ENCODE results near the gene PDE1C. TPM values are rescaled to one million over a fixed set of nuclear protein-coding genes. Genes with fewer than 3 reads are reported as not detected.
"Not testable (repeated sequence)": the region's sequence is repeated elsewhere in the genome, so short reads cannot be mapped to it uniquely, and the experiment has no call there.

Gene PDE1C
- total and polyA plus RNA-seq, 12 donors = 0.33 to 9.9 (median 2.9) TPM

- H3K36me3 ChIP-seq (replicated peaks in 1 of 2) = no peaks in the 10 kb centered on the region
- WGBS, 4 donors = 83 to 89% (median 83%) methylated on average over 4 of the region's 4 CpGs
- H3K9me3 ChIP-seq (replicated peaks in 1 of 3) = no peaks in the 10 kb centered on the region
- no peak overlapping the region for H3K4me3 ChIP-seq
- no peaks in the 10 kb centered on the region for H3K27me3 ChIP-seq
- H3K4me1 ChIP-seq (replicated peaks in 1 of 2) = no peaks in the 10 kb centered on the region
- DNase-seq = no peak
- no peak overlapping the region for H3K27ac ChIP-seq
- intact Hi-C loops (cut with DNase I) = no loop called here
- no peak for TF ChIP-seq CTCF (IDR thresholded peaks at IDR 0.05)
- no peak for TF ChIP-seq POLR2A (IDR thresholded peaks at IDR 0.05)
These were observed 219.6 kb downstream of the PDE1C start for GRCh38 chr7:31850601-31851000.

GRCh38 chr7:31850066-31850465 is 220.1 kb downstream of the PDE1C start:
- Histone ChIP-seq H3K9me3 (replicated peaks in 1 of 3) (no peaks in the 10 kb centered on the region), H3K36me3 (replicated peaks in 1 of 2) (no peaks in the 10 kb centered on the region), H3K4me1 (replicated peaks in 1 of 2) (no peaks in the 10 kb centered on the region), H3K27me3 (no peaks in the 10 kb centered on the region), H3K4me3 (no peak overlapping the region), H3K27ac (no peak overlapping the region)
- DNase-seq = no peak
- TF ChIP-seq POLR2A (IDR thresholded peaks at IDR 0.05) = no peak
- TF ChIP-seq CTCF (IDR thresholded peaks at IDR 0.05) = no peak
- intact Hi-C loops (cut with DNase I) = no loop called here
- 69 to 81% (median 75%) methylated on average over 5 of the region's 5 CpGs for WGBS, 4 donors

- H3K9me3 ChIP-seq (replicated peaks in 1 of 3) = no peaks in the 10 kb centered on the region
- intact Hi-C loops (cut with DNase I) = no loop called here
- no peak overlapping the region for H3K4me3 ChIP-seq
- no peaks in the 10 kb centered on the region for H3K4me1 ChIP-seq (replicated peaks in 1 of 2)
- H3K27ac ChIP-seq = no peak overlapping the region
- DNase-seq = no peak
- WGBS, 4 donors = 37 to 51% (median 46%) methylated on average over 4 of the region's 4 CpGs
- TF ChIP-seq POLR2A (IDR thresholded peaks at IDR 0.05) = no peak
- no peak for TF ChIP-seq CTCF (IDR thresholded peaks at IDR 0.05)
- H3K27me3 ChIP-seq = no peaks in the 10 kb centered on the region
- H3K36me3 ChIP-seq (replicated peaks in 1 of 2) = no peaks in the 10 kb centered on the region
These were observed 234.7 kb downstream of the PDE1C start for GRCh38 chr7:31835471-31835870.

DNA sequence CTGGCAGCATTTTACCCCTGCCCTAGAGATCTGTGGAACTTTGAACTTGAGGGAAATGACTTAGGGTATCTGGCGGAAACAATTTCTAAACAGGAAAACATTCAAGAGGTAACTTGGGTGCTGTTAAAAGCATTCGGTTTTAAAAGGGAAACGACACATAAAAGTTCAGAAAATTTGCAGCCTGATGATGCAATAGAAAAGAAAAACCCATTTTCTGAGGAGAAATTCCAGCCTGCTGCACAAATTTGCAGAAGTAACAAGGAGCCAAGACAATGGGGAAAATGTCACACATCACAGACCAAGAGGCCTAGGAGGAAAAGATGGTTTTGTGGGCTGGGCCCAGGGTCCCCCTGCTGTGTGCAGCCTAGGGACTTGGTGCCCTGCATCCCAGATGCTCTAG is 236.6 kb downstream of the PDE1C start:
- intact Hi-C loops (cut with DNase I); H3K4me1 ChIP-seq (replicated peaks in 1 of 2); DNase-seq; H3K36me3 ChIP-seq (replicated peaks in 1 of 2); H3K27ac ChIP-seq; H3K27me3 ChIP-seq; H3K4me3 ChIP-seq; H3K9me3 ChIP-seq (replicated peaks in 1 of 3): not testable (repeated sequence)
- 55 to 66% (median 64%) methylated on average over 3 of the region's 3 CpGs for WGBS, 4 donors

- no peaks in the 10 kb centered on the region for H3K36me3 ChIP-seq (replicated peaks in 1 of 2)
These were observed 241.7 kb downstream of the PDE1C start for GRCh38 chr7:31828520-31828919.

More at GRCh38 chr7:31828520-31828919, 241.7 kb downstream of the PDE1C start:
- Histone ChIP-seq H3K4me3 (no peak overlapping the region), H3K9me3 (replicated peaks in 1 of 3) (no peaks in the 10 kb centered on the region), H3K4me1 (replicated peaks in 1 of 2) (no peaks in the 10 kb centered on the region), H3K27me3 (no peaks in the 10 kb centered on the region), H3K27ac (no peak overlapping the region)
- TF ChIP-seq POLR2A (IDR thresholded peaks at IDR 0.05) = no peak
- TF ChIP-seq CTCF (IDR thresholded peaks at IDR 0.05) = no peak
- intact Hi-C loops (cut with DNase I) = no loop called here
- no peak for DNase-seq
